CD14-positive monocyte (primary cell): Measurements from ENCODE around the gene PLEKHJ1. TPM values are rescaled to one million over a fixed set of nuclear protein-coding genes. Genes with fewer than 3 reads are reported as not detected.

ENCODE experiments used
- DNase-seq, 3 donors: peaks; one replicate each; pipeline ENCODE4 v3.0.0-alpha.2; 2011 to 2022
- H2AFZ ChIP-seq: 2 replicates; pipeline ENCODE4 v1.6.0; 2012; ENCODE audit warnings: mild to moderate bottlenecking, low read depth, low read length, inconsistent platforms; ENCODE audit not compliant: insufficient read depth, poor library complexity, severe bottlenecking
- H3K27ac ChIP-seq, 2 donors: 1 replicate in 1 of 2; 2 replicates in 1 of 2; pipeline ENCODE4 v1.5.1; 2012 to 2013; ENCODE audit warnings: low read length in 2 of 2, control low read depth in 1 of 2, inconsistent platforms in 1 of 2, low read depth in 1 of 2, mild to moderate bottlenecking in 1 of 2
- H3K27me3 ChIP-seq, 2 donors: one replicate each; pipeline versions ENCODE4 v1.6.0 to v1.6.1; 2011 to 2013; ENCODE audit warnings: low read length in 2 of 2; ENCODE audit not compliant: control insufficient read depth in 2 of 2, insufficient read depth in 2 of 2
- H3K36me3 ChIP-seq, 2 donors: replicated peaks in 1 of 2; 1 replicate in 1 of 2; 2 replicates in 1 of 2; pipeline versions ENCODE4 v1.5.1 to v1.6.1; 2012 to 2013; ENCODE audit warnings: low read length in 2 of 2, control low read depth in 1 of 2, inconsistent platforms in 1 of 2, mild to moderate bottlenecking in 1 of 2; ENCODE audit not compliant: insufficient read depth in 2 of 2, control insufficient read depth in 1 of 2
- H3K4me1 ChIP-seq, 2 donors: 1 replicate in 1 of 2; 2 replicates in 1 of 2; pipeline versions ENCODE4 v1.5.1 to v1.6.1; 2012 to 2013; ENCODE audit warnings: low read length in 2 of 2, control low read depth in 1 of 2, inconsistent platforms in 1 of 2, mild to moderate bottlenecking in 1 of 2, moderate library complexity in 1 of 2; ENCODE audit not compliant: insufficient read depth in 2 of 2, control insufficient read depth in 1 of 2
- H3K4me2 ChIP-seq: replicated peaks from 2 replicates; pipeline ENCODE3; 2012; ENCODE audit warnings: low read length, moderate library complexity, mild to moderate bottlenecking; ENCODE audit not compliant: poor library complexity, severe bottlenecking; ENCODE audit errors: extremely low read depth
- H3K4me3 ChIP-seq, 3 experiments: fragments of 200-600 bp in 1 of 3; sonication (generic) in 1 of 3; replicated peaks in 1 of 3; 1 replicate in 2 of 3; 2 replicates in 1 of 3; pipeline ENCODE4 v1.5.1; 2011 to 2013; ENCODE audit warnings: low read length in 3 of 3, mild to moderate bottlenecking in 3 of 3, control low read depth in 2 of 3, low read depth in 2 of 3, inconsistent platforms in 1 of 3, moderate library complexity in 1 of 3
- H3K79me2 ChIP-seq: 2 replicates; pipeline ENCODE4 v1.6.0; 2012; ENCODE audit warnings: mild to moderate bottlenecking, control low read depth, inconsistent platforms, low read length, moderate library complexity; ENCODE audit not compliant: insufficient read depth
- H3K9ac ChIP-seq: 2 replicates; pipeline ENCODE4 v1.6.0; 2017; ENCODE audit warnings: low read length, mild to moderate bottlenecking; ENCODE audit not compliant: insufficient read depth, poor library complexity, severe bottlenecking
- H3K9me3 ChIP-seq, 2 donors: replicated peaks in 1 of 2; 1 replicate in 1 of 2; 2 replicates in 1 of 2; pipeline versions ENCODE4 v1.5.1 to v1.6.1; 2012 to 2013; ENCODE audit warnings: low read length in 2 of 2, control low read depth in 1 of 2; ENCODE audit not compliant: control insufficient read depth in 1 of 2, insufficient read depth in 1 of 2
- H4K20me1 ChIP-seq: 2 replicates; pipeline ENCODE4 v1.6.0; 2012; ENCODE audit warnings: mild to moderate bottlenecking, low read length, control low read depth, moderate library complexity; ENCODE audit not compliant: insufficient read depth
- H3K27ac Mint-ChIP-seq, 7 donors: one replicate each; pipeline ENCODE4 v1.8.0; 2020; ENCODE audit warnings: mild to moderate bottlenecking in 7 of 7, mixed read lengths in 7 of 7, moderate library complexity in 6 of 7, inconsistent platforms in 2 of 7
- H3K27me3 Mint-ChIP-seq, 3 donors: one replicate each; pipeline ENCODE4 v1.8.0; 2021 to 2022; ENCODE audit warnings: low read depth in 3 of 3, mild to moderate bottlenecking in 3 of 3, mixed read lengths in 3 of 3, moderate library complexity in 3 of 3, inconsistent platforms in 1 of 3
- H3K36me3 Mint-ChIP-seq, 2 donors: one replicate each; pipeline ENCODE4 v1.8.0; 2020; ENCODE audit warnings: mixed read lengths in 2 of 2, inconsistent platforms in 1 of 2, mild to moderate bottlenecking in 1 of 2
- H3K4me1 Mint-ChIP-seq: one replicate; pipeline ENCODE4 v1.8.0; 2020; ENCODE audit warnings: mild to moderate bottlenecking, mixed read lengths
- H3K4me3 Mint-ChIP-seq, 2 donors: one replicate each; pipeline ENCODE4 v1.8.0; 2020; ENCODE audit warnings: mild to moderate bottlenecking in 2 of 2, mixed read lengths in 2 of 2, moderate library complexity in 1 of 2
- H3K9me3 Mint-ChIP-seq, 7 donors: one replicate each; pipeline ENCODE4 v1.8.0; 2020 to 2022; ENCODE audit warnings: mixed read lengths in 7 of 7, mild to moderate bottlenecking in 6 of 7, moderate library complexity in 6 of 7, inconsistent platforms in 2 of 7
- CTCF ChIP-seq: fragments of 200-600 bp; IDR thresholded peaks from one replicate; pipeline ENCODE4 v1.8.0; 2022; ENCODE audit warnings: antibody characterized with exemption, mild to moderate bottlenecking
- WGBS: methylation state at CpG from one replicate; pipeline ENCODE4 v1.1.5; 2013; ENCODE audit warnings: missing lambda C conversion rate; ENCODE audit not compliant: insufficient coverage; 5-methylcytosine and 5-hydroxymethylcytosine counted together
- intact Hi-C, 2 donors: fragments of 100-400 bp; cut with micrococcal nuclease; formaldehyde crosslinking; loops; one replicate each; pipeline versions ENCODE4 v1.15.0 to v1.15.1; 2023
- polyA plus RNA-seq, 3 donors: library from polyadenylated mRNA; depleted of rRNA in 1 of 3; unstranded in 2 of 3; stranded (reverse) in 1 of 3; fragments of 300-500 nt in 2 of 3; fragments of >200 nt in 1 of 3; fragmentation: Illumina TruSeq in 2 of 3; gene quantifications; 1 replicate in 2 of 3; 2 replicates in 1 of 3; pipeline ENCODE4 v1.2.3, GENCODE V29; 2012 to 2021

PLEKHJ1 gene
- polyA plus RNA-seq, 3 donors = 62.1 to 90.0 (median 69.0) TPM

DNA sequence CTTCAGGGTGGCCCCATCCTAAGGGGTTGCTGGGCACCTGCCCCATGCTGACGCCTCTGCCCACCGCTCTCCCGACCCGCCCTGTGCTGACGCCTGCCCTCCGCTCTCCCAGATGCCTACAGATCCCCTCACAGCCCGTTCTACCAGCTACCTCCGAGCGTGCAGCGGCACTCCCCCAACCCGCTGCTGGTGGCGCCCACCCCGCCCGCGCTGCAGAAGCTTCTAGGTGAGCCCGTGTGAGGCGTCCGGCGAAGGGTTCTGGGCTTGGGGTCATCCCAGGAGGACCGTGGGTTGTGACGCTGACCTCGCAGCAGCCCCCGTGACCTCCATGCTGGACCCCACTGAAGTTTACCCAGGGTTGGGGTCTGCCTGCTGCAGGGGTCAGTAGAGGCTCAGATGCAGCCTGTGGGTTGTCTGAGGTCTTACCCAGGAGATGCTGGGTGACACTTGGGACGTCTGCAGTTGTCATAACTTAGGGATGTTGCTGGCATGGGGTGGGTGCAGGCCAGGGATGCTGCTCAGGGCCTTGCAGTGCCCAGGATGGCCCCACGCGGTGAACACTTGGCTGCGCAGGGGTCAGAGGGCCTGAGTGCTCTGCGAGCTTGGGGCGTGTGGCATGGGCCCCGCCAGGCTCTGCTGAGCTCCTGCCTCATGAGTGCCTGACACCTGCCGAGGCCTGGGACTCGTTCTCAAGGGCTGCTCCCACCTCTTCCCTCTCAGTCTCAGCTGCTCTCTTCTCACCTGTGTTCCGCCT lies 25.0 kb downstream of the PLEKHJ1 start:
- Mint-ChIP-seq H3K36me3 (peaks cover 62 to 93% of the 10 kb centered on the region in 2 donors), H3K27ac (peak overlapping the region in 5 of 7 donors; percentile 11 to 74 (median 21)), H3K4me1 (no peaks in the 10 kb centered on the region), H3K27me3 (peaks cover 0 to 2% (median 0%) of the 10 kb centered on the region in 3 donors), H3K9me3 (no peaks in the 10 kb centered on the region), H3K4me3 (no peak overlapping the region)
- Histone ChIP-seq H3K27ac (no peak overlapping the region), H4K20me1 (peaks cover 8% of the 10 kb centered on the region), H3K9me3 (no peaks in the 10 kb centered on the region), H3K9ac (no peak overlapping the region), H3K4me2 (no peak overlapping the region), H3K27me3 (no peaks in the 10 kb centered on the region), H3K79me2 (no peaks in the 10 kb centered on the region), H2AFZ (no peak overlapping the region), H3K4me1 (no peaks in the 10 kb centered on the region), H3K4me3 (no peak overlapping the region), H3K36me3 (peaks cover 91 to 100% of the 10 kb centered on the region in 2 donors)
- intact Hi-C loops = no loop called here
- no peak for TF ChIP-seq CTCF
- no peak for DNase-seq
- 97% methylated on average over 32 of the region's 33 CpGs for WGBS

- H3K27me3 Mint-ChIP-seq = peaks cover 0 to 2% (median 0%) of the 10 kb centered on the region in 3 donors
- H3K27ac ChIP-seq = no peak overlapping the region
- no peak overlapping the region for H3K4me2 ChIP-seq
- no peaks in the 10 kb centered on the region for H3K4me1 Mint-ChIP-seq
- no peaks in the 10 kb centered on the region for H3K9me3 Mint-ChIP-seq
- H2AFZ ChIP-seq = no peak overlapping the region
- no peak for DNase-seq
- no peaks in the 10 kb centered on the region for H3K79me2 ChIP-seq
- intact Hi-C loops = no loop called here
- H3K4me1 ChIP-seq = no peaks in the 10 kb centered on the region
- no peak for TF ChIP-seq CTCF
- H3K4me3 ChIP-seq = no peak overlapping the region
- no peaks in the 10 kb centered on the region for H3K27me3 ChIP-seq
- no peak overlapping the region for H3K9ac ChIP-seq
- 93% methylated on average over 17 of the region's 21 CpGs for WGBS
- no peaks in the 10 kb centered on the region for H3K9me3 ChIP-seq
- H3K4me3 Mint-ChIP-seq = no peak overlapping the region
- H3K27ac Mint-ChIP-seq = no peak overlapping the region
- H3K36me3 ChIP-seq = peaks cover 84 to 93% of the 10 kb centered on the region in 2 donors
- H4K20me1 ChIP-seq = peaks cover 8% of the 10 kb centered on the region
- peaks cover 57 to 93% of the 10 kb centered on the region in 2 donors for H3K36me3 Mint-ChIP-seq
These were observed 25.9 kb downstream of the PLEKHJ1 start for GRCh38 chr19:2210206-2210605.
